ENCODE data around the gene LRRC10B. TPM values are rescaled to one million over a fixed set of nuclear protein-coding genes. Genes with fewer than 3 reads are reported as not detected.

The LRRC10B gene
- polyA plus RNA-seq, 2 of the 4 experiments (the other 2 are of a cell fraction): 0.03 to 0.04 TPM

DNA sequence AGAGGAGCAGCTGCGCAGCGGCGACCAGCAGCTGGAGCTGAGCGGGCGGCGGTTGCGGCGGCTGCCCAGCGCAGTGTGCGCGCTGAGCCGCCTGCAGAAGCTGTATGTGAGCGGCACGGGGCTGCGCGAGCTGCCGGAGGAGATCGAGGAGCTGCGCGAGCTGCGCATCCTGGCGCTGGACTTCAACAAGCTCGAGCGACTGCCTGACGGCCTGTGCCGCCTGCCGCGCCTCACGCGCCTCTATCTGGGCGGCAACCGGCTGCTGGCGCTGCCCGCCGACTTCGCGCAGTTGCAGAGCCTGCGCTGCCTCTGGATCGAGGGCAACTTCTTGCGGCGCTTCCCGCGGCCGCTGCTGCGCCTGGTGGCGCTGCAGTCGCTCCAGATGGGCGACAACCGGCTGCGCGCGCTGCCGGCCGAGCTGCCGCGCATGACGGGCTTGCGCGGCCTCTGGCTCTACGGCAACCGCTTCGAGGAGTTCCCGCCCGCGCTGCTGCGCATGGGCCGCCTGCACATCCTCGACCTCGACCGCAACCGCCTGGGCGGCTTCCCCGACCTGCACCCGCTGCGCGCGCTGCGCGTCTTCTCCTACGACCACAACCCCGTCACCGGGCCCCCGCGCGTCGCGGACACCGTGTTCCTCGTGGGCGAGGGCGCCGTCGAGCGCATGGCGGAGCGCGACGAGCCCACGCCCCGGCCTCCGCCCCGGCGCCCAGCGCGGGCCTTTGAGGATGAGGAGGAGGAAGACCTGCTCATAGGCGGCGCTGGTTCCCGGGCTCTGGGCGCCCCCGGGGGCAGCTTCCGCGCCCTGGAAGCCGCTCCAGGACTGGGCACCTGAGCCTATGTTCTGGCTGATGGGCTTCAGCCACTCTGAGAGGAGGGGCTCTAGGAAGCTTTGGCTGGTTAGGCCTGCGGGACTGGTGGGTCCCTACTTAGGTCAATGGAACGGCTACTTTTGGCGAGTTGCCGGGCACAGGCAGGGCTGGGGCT lies 787 bp downstream of the LRRC10B start (continued):
- no peak for TF ChIP-seq MAZ (IDR thresholded peaks at IDR 0.05; ENCODE audit: borderline replicate concordance, low read depth, low read length)

DNA sequence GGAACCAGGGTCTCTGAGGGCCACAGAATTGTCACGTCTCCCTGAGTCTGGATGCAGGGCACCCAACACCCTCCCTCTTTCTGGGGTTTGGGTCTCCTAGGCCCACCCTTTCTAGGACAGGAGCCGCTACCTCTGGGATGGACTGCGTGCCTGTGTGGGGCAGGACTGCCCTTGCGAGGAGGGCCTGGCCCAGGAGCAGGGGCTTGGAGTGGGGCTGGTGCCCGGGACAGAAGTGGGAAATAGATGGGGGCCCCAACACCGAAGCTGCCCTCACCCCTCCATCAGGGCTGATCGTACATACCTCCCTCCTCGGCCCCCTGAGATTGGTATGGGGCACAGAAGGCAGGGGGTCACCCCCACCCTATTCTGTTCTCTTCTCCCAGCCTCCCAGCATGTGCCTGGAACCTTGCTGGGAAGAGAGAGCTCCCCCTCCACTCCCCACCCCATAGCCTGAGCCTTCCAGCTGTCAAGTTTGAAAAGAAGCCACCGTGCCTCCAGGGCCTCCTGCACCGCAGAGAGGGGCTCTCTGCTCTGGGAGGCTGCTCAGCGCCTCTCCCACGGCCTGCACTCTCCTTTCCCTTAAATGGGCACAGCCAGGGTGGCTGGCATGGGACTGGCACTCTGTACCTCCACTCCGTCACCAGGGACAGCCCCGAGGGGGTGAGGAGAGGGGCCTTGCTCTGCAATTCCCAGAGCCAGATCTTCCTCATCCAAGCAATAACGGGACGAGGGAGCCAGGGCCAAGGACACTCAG lies 1.8 kb downstream of the LRRC10B start:
- WGBS (ENCODE audit: missing lambda C conversion rate): 79% methylated on average over 16 of the region's 16 CpGs
- TF ChIP-seq EHF (CRISPR knock-in tag; IDR thresholded peaks at IDR 0.05) (no peak), TP53 (CRISPR knock-in tag; IDR thresholded peaks at IDR 0.05) (no peak), HOXB13 (CRISPR knock-in tag; IDR thresholded peaks at IDR 0.05; ENCODE audit: low read depth) (no peak), EHMT2 (IDR thresholded peaks at IDR 0.05; ENCODE audit: low read depth) (no peak), BHLHE40 (IDR thresholded peaks at IDR 0.05; ENCODE audit: low read depth, low read length) (no peak), POLR2A (IDR thresholded peaks at IDR 0.05; ENCODE audit: low read length) (no peak), MAZ (IDR thresholded peaks at IDR 0.05; ENCODE audit: borderline replicate concordance, low read depth, low read length) (no peak), MAFK (IDR thresholded peaks at IDR 0.05; ENCODE audit: partially characterized antibody) (no peak), ESRRA (IDR thresholded peaks at IDR 0.05; ENCODE audit: borderline replicate concordance, low read length) (no peak), ZC3H11A (IDR thresholded peaks at IDR 0.05) (no peak), KDM5A (IDR thresholded peaks at IDR 0.05) (no peak), FOSL2 (IDR thresholded peaks at IDR 0.05) (no peak), FOSL2 (CRISPR knock-in tag; IDR thresholded peaks at IDR 0.05) (no peak), RNF2 (IDR thresholded peaks at IDR 0.05; ENCODE audit: borderline replicate concordance, low read depth) (no peak), HOXA7 (CRISPR knock-in tag; IDR thresholded peaks at IDR 0.05) (no peak)
- TF ChIP-seq, protein P1, sequence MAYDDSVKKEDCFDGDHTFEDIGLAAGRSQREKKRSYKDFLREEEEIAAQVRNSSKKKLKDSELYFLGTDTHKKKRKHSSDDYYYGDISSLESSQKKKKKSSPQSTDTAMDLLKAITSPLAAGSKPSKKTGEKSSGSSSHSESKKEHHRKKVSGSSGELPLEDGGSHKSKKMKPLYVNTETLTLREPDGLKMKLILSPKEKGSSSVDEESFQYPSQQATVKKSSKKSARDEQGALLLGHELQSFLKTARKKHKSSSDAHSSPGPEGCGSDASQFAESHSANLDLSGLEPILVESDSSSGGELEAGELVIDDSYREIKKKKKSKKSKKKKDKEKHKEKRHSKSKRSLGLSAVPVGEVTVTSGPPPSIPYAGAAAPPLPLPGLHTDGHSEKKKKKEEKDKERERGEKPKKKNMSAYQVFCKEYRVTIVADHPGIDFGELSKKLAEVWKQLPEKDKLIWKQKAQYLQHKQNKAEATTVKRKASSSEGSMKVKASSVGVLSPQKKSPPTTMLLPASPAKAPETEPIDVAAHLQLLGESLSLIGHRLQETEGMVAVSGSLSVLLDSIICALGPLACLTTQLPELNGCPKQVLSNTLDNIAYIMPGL (CRISPR knock-in tag; IDR thresholded peaks at IDR 0.05; ENCODE audit: borderline replicate concordance): no peak
- TF ChIP-seq, protein P2, sequence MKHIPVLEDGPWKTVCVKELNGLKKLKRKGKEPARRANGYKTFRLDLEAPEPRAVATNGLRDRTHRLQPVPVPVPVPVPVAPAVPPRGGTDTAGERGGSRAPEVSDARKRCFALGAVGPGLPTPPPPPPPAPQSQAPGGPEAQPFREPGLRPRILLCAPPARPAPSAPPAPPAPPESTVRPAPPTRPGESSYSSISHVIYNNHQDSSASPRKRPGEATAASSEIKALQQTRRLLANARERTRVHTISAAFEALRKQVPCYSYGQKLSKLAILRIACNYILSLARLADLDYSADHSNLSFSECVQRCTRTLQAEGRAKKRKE (CRISPR knock-in tag; IDR thresholded peaks at IDR 0.05; ENCODE audit: low read depth): no peak
- TF ChIP-seq, protein P3, sequence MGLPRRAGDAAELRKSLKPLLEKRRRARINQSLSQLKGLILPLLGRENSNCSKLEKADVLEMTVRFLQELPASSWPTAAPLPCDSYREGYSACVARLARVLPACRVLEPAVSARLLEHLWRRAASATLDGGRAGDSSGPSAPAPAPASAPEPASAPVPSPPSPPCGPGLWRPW (IDR thresholded peaks at IDR 0.05): no peak
- TF ChIP-seq, protein P4, sequence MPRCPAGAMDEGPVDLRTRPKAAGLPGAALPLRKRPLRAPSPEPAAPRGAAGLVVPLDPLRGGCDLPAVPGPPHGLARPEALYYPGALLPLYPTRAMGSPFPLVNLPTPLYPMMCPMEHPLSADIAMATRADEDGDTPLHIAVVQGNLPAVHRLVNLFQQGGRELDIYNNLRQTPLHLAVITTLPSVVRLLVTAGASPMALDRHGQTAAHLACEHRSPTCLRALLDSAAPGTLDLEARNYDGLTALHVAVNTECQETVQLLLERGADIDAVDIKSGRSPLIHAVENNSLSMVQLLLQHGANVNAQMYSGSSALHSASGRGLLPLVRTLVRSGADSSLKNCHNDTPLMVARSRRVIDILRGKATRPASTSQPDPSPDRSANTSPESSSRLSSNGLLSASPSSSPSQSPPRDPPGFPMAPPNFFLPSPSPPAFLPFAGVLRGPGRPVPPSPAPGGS (IDR thresholded peaks at IDR 0.05): no peak
- no peak for DNase-seq (ENCODE audit: low read depth in 1 of 2, low spot score in 1 of 2)
- H3K27ac ChIP-seq: no peak overlapping the region
- no peak for FAIRE-seq
- POLR2A ChIA-PET: no interaction called here
- no peak overlapping the region for H3K4me2 ChIP-seq
- H3K4me1 ChIP-seq: peaks cover 13% of the 10 kb centered on the region
- CTCF ChIA-PET: interaction anchor here (0.6 to 10.5 kb wide), 14 partner anchors 7 to 209 kb away, joined by 3 to 109 read pairs (median 4); a partner anchor contains a TSS
- no peak overlapping the region for H3K4me3 ChIP-seq
- H3K9me3 ChIP-seq: 0 out of 3 replicates have a peak, but pooled peaks cover 3% of the 10 kb centered on the region
- no peak for ATAC-seq
